Activated naive CD8-positive, alpha-beta T cell treated with anti-CD3 and anti-CD28 coated beads for 36 hours (primary cell): Measurements from ENCODE around the gene OR5D18. TPM values are rescaled to one million over a fixed set of nuclear protein-coding genes. Genes with fewer than 3 reads are reported as not detected.
"Not testable (repeated sequence)": the region's sequence is repeated elsewhere in the genome, so short reads cannot be mapped to it uniquely, and the experiment has no call there.

Source experiments
- DNase-seq: peaks from one replicate; pipeline ENCODE4 v3.0.0; 2021
- H3K27ac Mint-ChIP-seq: one replicate; pipeline ENCODE4 v1.8.0; 2022; ENCODE audit warnings: mild to moderate bottlenecking, moderate library complexity, mixed read lengths
- H3K27me3 Mint-ChIP-seq: one replicate; pipeline ENCODE4 v1.8.0; 2022; ENCODE audit warnings: mild to moderate bottlenecking, mixed read lengths
- H3K36me3 Mint-ChIP-seq: one replicate; pipeline ENCODE4 v1.8.0; 2021; ENCODE audit warnings: mild to moderate bottlenecking, mixed read lengths
- H3K4me1 Mint-ChIP-seq: one replicate; pipeline ENCODE4 v1.8.0; 2021; ENCODE audit warnings: mixed read lengths
- H3K4me3 Mint-ChIP-seq: one replicate; pipeline ENCODE4 v1.8.0; 2022; ENCODE audit warnings: mild to moderate bottlenecking, moderate library complexity, mixed read lengths
- H3K9me3 Mint-ChIP-seq: one replicate; pipeline ENCODE4 v1.8.0; 2022; ENCODE audit warnings: mixed read lengths
- total RNA-seq, 2 experiments: library from RNA; stranded (reverse); gene quantifications; one replicate each; pipeline ENCODE4 v1.2.3, GENCODE V29; 2021

OR5D18 gene
- not detected for total RNA-seq

- no peaks in the 10 kb centered on the region for H3K27me3 Mint-ChIP-seq
Measured at GRCh38 chr11:55819330-55819729, at the start of gene OR5D18. TSS of gene OR5D18 (plus strand) at chr11:55819630. CDS start at chr11:55819630, 0 bp downstream.

GRCh38 chr11:55773138-55773537 is 46.3 kb upstream of the OR5D18 start, which contains the start of gene OR5D13:
TSS of gene OR5D13 (plus strand) at chr11:55773438. CDS start at chr11:55773438, 0 bp downstream.
- Mint-ChIP-seq H3K27ac (no peak within 1 kb of the TSS), H3K4me3 (no peak within 1 kb of the TSS), H3K9me3 (peaks cover 4% of the 10 kb centered on the region), H3K27me3 (no peaks in the 10 kb centered on the region), H3K4me1 (no peaks in the 10 kb centered on the region), H3K36me3 (no peaks in the 10 kb centered on the region)
- DNase-seq, result no peak

More at GRCh38 chr11:55819330-55819729, at the start of gene OR5D18:
- Mint-ChIP-seq H3K9me3 (peaks cover 19% of the 10 kb centered on the region), H3K27ac (no peak within 1 kb of the TSS), H3K4me3 (no peak within 1 kb of the TSS), H3K36me3 (no peaks in the 10 kb centered on the region), H3K4me1 (no peaks in the 10 kb centered on the region)
- DNase-seq, result no peak

- no peak overlapping the region for H3K4me3 Mint-ChIP-seq
- peaks cover 4% of the 10 kb centered on the region for H3K9me3 Mint-ChIP-seq
- H3K27me3 Mint-ChIP-seq, result no peaks in the 10 kb centered on the region
- DNase-seq, result no peak
- H3K4me1 Mint-ChIP-seq, result no peaks in the 10 kb centered on the region
- no peak overlapping the region for H3K27ac Mint-ChIP-seq
- no peaks in the 10 kb centered on the region for H3K36me3 Mint-ChIP-seq
Measured at GRCh38 chr11:55791606-55792005, 27.8 kb upstream of the OR5D18 start.

GRCh38 chr11:55793321-55793720 is 26.1 kb upstream of the OR5D18 start:
- no peaks in the 10 kb centered on the region for H3K4me1 Mint-ChIP-seq
- no peaks in the 10 kb centered on the region for H3K36me3 Mint-ChIP-seq
- no peak overlapping the region for H3K27ac Mint-ChIP-seq
- H3K27me3 Mint-ChIP-seq, result no peaks in the 10 kb centered on the region
- no peak overlapping the region for H3K4me3 Mint-ChIP-seq
- no peak for DNase-seq
- H3K9me3 Mint-ChIP-seq, result no peaks in the 10 kb centered on the region

GRCh38 chr11:55795256-55795655 is 24.2 kb upstream of the OR5D18 start, which contains the start of gene OR5D14:
TSS of gene OR5D14 (plus strand) at chr11:55795556. CDS start at chr11:55795556, 0 bp downstream.
- Mint-ChIP-seq H3K27me3 (no peaks in the 10 kb centered on the region), H3K9me3 (peaks cover 3% of the 10 kb centered on the region), H3K36me3 (no peaks in the 10 kb centered on the region), H3K4me3 (no peak within 1 kb of the TSS), H3K4me1 (no peaks in the 10 kb centered on the region), H3K27ac (no peak within 1 kb of the TSS)
- DNase-seq, result no peak

- no peak for DNase-seq
- Mint-ChIP-seq H3K9me3 (peaks cover 28% of the 10 kb centered on the region), H3K27ac (no peak overlapping the region), H3K4me1 (no peaks in the 10 kb centered on the region), H3K27me3 (no peaks in the 10 kb centered on the region), H3K36me3 (no peaks in the 10 kb centered on the region), H3K4me3 (no peak overlapping the region)
Measured at GRCh38 chr11:55806248-55806647, 13.2 kb upstream of the OR5D18 start.

- H3K36me3 Mint-ChIP-seq, result no peaks in the 10 kb centered on the region
- H3K9me3 Mint-ChIP-seq, result peaks cover 14% of the 10 kb centered on the region
- H3K4me3 Mint-ChIP-seq, result no peak within 1 kb of the TSS
- H3K4me1 Mint-ChIP-seq, result no peaks in the 10 kb centered on the region
- H3K27me3 Mint-ChIP-seq, result no peaks in the 10 kb centered on the region
- DNase-seq, result no peak
- H3K27ac Mint-ChIP-seq, result no peak within 1 kb of the TSS
Measured at GRCh38 chr11:55811067-55811466, 8.4 kb upstream of the OR5D18 start, which contains the start of gene OR5L1. TSS of gene OR5L1 (plus strand) at chr11:55811367. CDS start at chr11:55811467, 100 bp downstream.

GRCh38 chr11:55826919-55827318 is 7.5 kb downstream of the OR5D18 start, which contains the start of gene OR5L2:
TSS of gene OR5L2 (plus strand) at chr11:55827219. CDS start at chr11:55827219, 0 bp downstream.
- Mint-ChIP-seq H3K9me3 (peaks cover 5% of the 10 kb centered on the region), H3K27me3 (no peaks in the 10 kb centered on the region), H3K27ac (no peak within 1 kb of the TSS), H3K4me1 (no peaks in the 10 kb centered on the region), H3K36me3 (no peaks in the 10 kb centered on the region), H3K4me3 (no peak within 1 kb of the TSS)
- DNase-seq, result no peak

GRCh38 chr11:55838452-55838851 is 19.0 kb downstream of the OR5D18 start, which contains the start of gene OR5D16:
TSS of gene OR5D16 (plus strand) at chr11:55838752. CDS start at chr11:55838752, 0 bp downstream.
- Mint-ChIP-seq H3K27me3 (no peaks in the 10 kb centered on the region), H3K4me3 (no peak within 1 kb of the TSS), H3K4me1 (no peaks in the 10 kb centered on the region), H3K9me3 (peaks cover 10% of the 10 kb centered on the region), H3K36me3 (no peaks in the 10 kb centered on the region), H3K27ac (no peak within 1 kb of the TSS)
- DNase-seq, result no peak

- no peaks in the 10 kb centered on the region for H3K27me3 Mint-ChIP-seq
- no peak for DNase-seq
- H3K4me3 Mint-ChIP-seq, result no peak overlapping the region
- H3K9me3 Mint-ChIP-seq, result peaks cover 13% of the 10 kb centered on the region
- no peaks in the 10 kb centered on the region for H3K4me1 Mint-ChIP-seq
- H3K36me3 Mint-ChIP-seq, result no peaks in the 10 kb centered on the region
- no peak overlapping the region for H3K27ac Mint-ChIP-seq
Measured at GRCh38 chr11:55847453-55847852, 28.0 kb downstream of the OR5D18 start.

- Mint-ChIP-seq H3K27me3 (no peaks in the 10 kb centered on the region), H3K4me1 (no peaks in the 10 kb centered on the region), H3K36me3 (no peaks in the 10 kb centered on the region), H3K27ac (no peak overlapping the region), H3K4me3 (no peak overlapping the region), H3K9me3 (peaks cover 16% of the 10 kb centered on the region)
- DNase-seq, result no peak
Measured at GRCh38 chr11:55849037-55849436, 29.6 kb downstream of the OR5D18 start.

- no peaks in the 10 kb centered on the region for H3K27me3 Mint-ChIP-seq
- peaks cover 6% of the 10 kb centered on the region for H3K9me3 Mint-ChIP-seq
- H3K4me3 Mint-ChIP-seq, result no peak overlapping the region
- H3K36me3 Mint-ChIP-seq, result no peaks in the 10 kb centered on the region
- H3K27ac Mint-ChIP-seq, result no peak overlapping the region
- H3K4me1 Mint-ChIP-seq, result no peaks in the 10 kb centered on the region
- no peak for DNase-seq
Measured at GRCh38 chr11:55852141-55852540, 32.7 kb downstream of the OR5D18 start.

- no peaks in the 10 kb centered on the region for H3K36me3 Mint-ChIP-seq
- no peaks in the 10 kb centered on the region for H3K4me1 Mint-ChIP-seq
- DNase-seq, result no peak
- H3K27ac Mint-ChIP-seq, result no peak overlapping the region
- peaks cover 8% of the 10 kb centered on the region for H3K9me3 Mint-ChIP-seq
- H3K4me3 Mint-ChIP-seq, result no peak overlapping the region
- H3K27me3 Mint-ChIP-seq, result no peaks in the 10 kb centered on the region
Measured at GRCh38 chr11:55854704-55855103, 35.3 kb downstream of the OR5D18 start.

GRCh38 chr11:55867354-55867753 is 47.9 kb downstream of the OR5D18 start:
- not testable (repeated sequence) for H3K36me3 Mint-ChIP-seq, H3K4me3 Mint-ChIP-seq, H3K27ac Mint-ChIP-seq

More at GRCh38 chr11:55867354-55867753, 47.9 kb downstream of the OR5D18 start:
- not testable (repeated sequence) for H3K27me3 Mint-ChIP-seq, DNase-seq, H3K4me1 Mint-ChIP-seq, H3K9me3 Mint-ChIP-seq
